Aorta (tissue), 5 donors: Measurements from ENCODE around the gene NTNG2. TPM values are rescaled to one million over a fixed set of nuclear protein-coding genes. Genes with fewer than 3 reads are reported as not detected.

Experiments
- ATAC-seq: fragments of 200-7000 bp; cut with Tn5 transposase; one replicate; pipeline ENCODE4 v1.9.1; 2022; ENCODE audit warnings: moderate library complexity; ENCODE audit not compliant: low FRiP score
- DNase-seq, 2 donors: peaks; one replicate each; pipeline ENCODE4 v3.0.0-alpha.2; 2020
- H3K27ac ChIP-seq, 2 donors: one replicate each; pipeline ENCODE4 v1.5.1; 2013; ENCODE audit warnings: low read length in 2 of 2, mild to moderate bottlenecking in 2 of 2, moderate library complexity in 2 of 2, control low read depth in 1 of 2, inconsistent platforms in 1 of 2, low read depth in 1 of 2
- H3K27me3 ChIP-seq, 2 donors: one replicate each; pipeline ENCODE4 v1.6.1; 2013; ENCODE audit warnings: control low read depth in 1 of 2, low read length in 1 of 2, mild to moderate bottlenecking in 1 of 2, moderate library complexity in 1 of 2; ENCODE audit not compliant: insufficient read depth in 2 of 2, control insufficient read depth in 1 of 2
- H3K36me3 ChIP-seq, 2 donors: one replicate each; pipeline ENCODE4 v1.6.1; 2013; ENCODE audit warnings: control low read depth in 1 of 2, low read length in 1 of 2, mild to moderate bottlenecking in 1 of 2; ENCODE audit not compliant: insufficient read depth in 2 of 2, control insufficient read depth in 1 of 2
- H3K4me1 ChIP-seq, 2 donors: one replicate each; pipeline ENCODE4 v1.6.1; 2013; ENCODE audit warnings: low read length in 2 of 2, control low read depth in 1 of 2, mild to moderate bottlenecking in 1 of 2, moderate library complexity in 1 of 2; ENCODE audit not compliant: insufficient read depth in 2 of 2, control insufficient read depth in 1 of 2
- H3K4me3 ChIP-seq, 2 donors: one replicate each; pipeline ENCODE4 v1.5.1; 2013; ENCODE audit warnings: low read length in 2 of 2, control low read depth in 1 of 2, mild to moderate bottlenecking in 1 of 2
- H3K9me3 ChIP-seq: one replicate; pipeline ENCODE4 v1.6.1; 2013; ENCODE audit warnings: mild to moderate bottlenecking, low read length; ENCODE audit not compliant: control insufficient read depth
- WGBS, 2 donors: extraction: QIAGEN DNeasy Blood & Tissue Kit; methylation state at CpG; one replicate each; pipeline ENCODE4 v1.1.7; 2013; 5-methylcytosine and 5-hydroxymethylcytosine counted together
- intact Hi-C, 2 donors: fragments of 100-400 bp; cut with DNase I; formaldehyde crosslinking; loops; one replicate each; pipeline versions ENCODE4 v1.14.2 to v1.15.0; 2022
- polyA plus RNA-seq, 2 donors: library from polyadenylated mRNA; stranded (reverse); fragments of 200-250 nt; gene quantifications; one replicate each; pipeline ENCODE4 v1.2.3, GENCODE V29; 2013
- total RNA-seq, 2 donors: library from RNA; stranded (reverse); fragmentation: NEBNext Ultra II Directional; extraction: Animal tissue kit (Norgen Biotek cat#: 25700); gene quantifications; one replicate each; pipeline ENCODE4 v1.2.1, GENCODE V29; 2021
- donor health status: healthy with polysubstance abuse.
- donor health status: Bipolar disorder and iron deficiency.
- donor health status: DM: no; HTN: no; CAD: no.
- donor health status: DM: no; HTN: no; CAD: no.
- donor health status: DM: yes; HTN: yes; CAD: no.

The NTNG2 gene
- total and polyA plus RNA-seq, 4 donors: 0.25 to 5.3 (median 1.1) TPM

DNA sequence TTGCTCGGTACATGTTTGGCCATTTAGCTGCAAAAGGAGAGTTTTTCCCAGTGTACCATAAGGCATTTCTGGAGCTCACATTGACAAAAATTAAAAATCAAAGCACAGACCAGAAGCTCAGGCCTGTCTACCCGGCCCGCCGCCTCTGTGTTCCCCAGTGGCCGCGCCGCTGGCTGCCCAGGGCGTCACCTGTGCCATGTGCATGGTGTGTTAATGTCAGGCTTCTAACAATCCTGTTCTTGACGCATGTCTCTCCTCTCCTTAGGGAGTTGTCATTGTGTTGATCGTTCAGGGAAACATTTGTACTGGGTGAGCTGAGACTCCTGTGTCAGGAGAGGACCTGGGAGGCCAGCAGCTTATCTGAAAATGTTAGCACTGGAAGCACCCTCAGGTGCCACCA lies 9.6 kb upstream of the NTNG2 start:
- no peak overlapping the region for H3K27ac ChIP-seq
- no peak overlapping the region for H3K4me3 ChIP-seq
- intact Hi-C loops: no loop called here
- H3K9me3 ChIP-seq: no peaks in the 10 kb centered on the region
- ATAC-seq: peak; percentile 30
- WGBS, 2 donors: 86% methylated on average over 10 of the region's 10 CpGs
- no peaks in the 10 kb centered on the region for H3K36me3 ChIP-seq
- no peak for DNase-seq
- H3K27me3 ChIP-seq: peaks cover 0 to 1% of the 10 kb centered on the region in 2 donors
- no peaks in the 10 kb centered on the region for H3K4me1 ChIP-seq

DNA sequence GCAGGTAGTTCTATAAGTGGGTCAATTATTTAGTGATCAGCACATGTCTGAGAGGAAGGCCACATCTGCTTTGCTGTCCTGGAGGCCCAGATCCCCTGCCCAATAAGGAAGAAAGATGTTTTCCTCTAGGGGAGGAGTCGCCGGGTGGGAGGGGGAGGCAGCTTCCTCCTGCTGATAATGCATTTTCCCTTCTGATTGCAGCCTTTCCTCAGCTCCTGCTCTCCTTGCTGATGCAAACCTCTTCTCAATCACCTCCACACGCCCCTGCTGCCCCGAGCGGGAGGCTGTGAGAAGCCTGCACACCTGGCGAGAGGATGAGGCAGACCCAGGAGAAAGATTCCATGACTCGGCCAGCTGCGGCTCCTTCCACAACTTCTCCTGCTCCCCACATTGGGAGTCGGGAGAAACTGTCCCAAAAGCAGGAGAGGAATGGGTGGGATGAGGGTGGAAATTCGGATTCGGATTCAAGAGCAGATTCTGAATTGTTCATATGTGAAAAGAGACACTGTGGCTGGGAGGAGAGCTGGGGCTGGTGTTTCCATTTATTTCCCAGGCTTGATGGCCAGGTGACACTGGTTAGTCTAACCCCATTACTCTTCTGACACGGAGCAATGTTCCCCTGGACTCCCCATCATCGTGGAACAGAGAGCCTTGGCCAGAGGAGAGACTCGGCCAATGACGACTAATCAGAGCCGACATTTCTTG lies 6.8 kb upstream of the NTNG2 start:
- no peaks in the 10 kb centered on the region for H3K27me3 ChIP-seq
- H3K4me3 ChIP-seq: no peak overlapping the region
- no peaks in the 10 kb centered on the region for H3K36me3 ChIP-seq
- DNase-seq (no peak), ATAC-seq (no peak)
- H3K9me3 ChIP-seq: no peaks in the 10 kb centered on the region
- H3K4me1 ChIP-seq: no peaks in the 10 kb centered on the region
- 58 to 64% methylated on average over 16 of the region's 16 CpGs for WGBS, 2 donors
- H3K27ac ChIP-seq: no peak overlapping the region
- intact Hi-C loops: no loop called here

DNA sequence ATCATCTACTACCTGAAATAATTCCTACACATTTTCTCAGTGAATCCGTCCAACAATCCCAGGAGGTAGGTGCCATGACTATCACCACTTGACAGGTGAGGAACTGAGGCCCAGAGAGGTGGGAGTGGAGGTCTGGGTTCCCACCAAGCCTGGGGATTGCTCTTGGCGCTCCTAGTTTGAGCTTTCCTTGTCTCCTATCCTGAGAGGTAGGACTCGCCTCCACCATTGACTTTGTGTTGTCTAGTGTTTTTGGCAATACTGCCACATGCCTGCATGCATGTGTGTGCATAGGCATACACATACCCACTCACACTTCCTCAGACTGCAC lies 6.3 kb upstream of the NTNG2 start:
- 84 to 86% methylated on average over 3 of the region's 3 CpGs for WGBS, 2 donors
- intact Hi-C loops: no loop called here
- Histone ChIP-seq H3K4me3 (no peak overlapping the region), H3K27ac (no peak overlapping the region), H3K4me1 (no peaks in the 10 kb centered on the region), H3K36me3 (no peaks in the 10 kb centered on the region), H3K9me3 (no peaks in the 10 kb centered on the region), H3K27me3 (no peaks in the 10 kb centered on the region)
- DNase-seq: no peak
- no peak for ATAC-seq

DNA sequence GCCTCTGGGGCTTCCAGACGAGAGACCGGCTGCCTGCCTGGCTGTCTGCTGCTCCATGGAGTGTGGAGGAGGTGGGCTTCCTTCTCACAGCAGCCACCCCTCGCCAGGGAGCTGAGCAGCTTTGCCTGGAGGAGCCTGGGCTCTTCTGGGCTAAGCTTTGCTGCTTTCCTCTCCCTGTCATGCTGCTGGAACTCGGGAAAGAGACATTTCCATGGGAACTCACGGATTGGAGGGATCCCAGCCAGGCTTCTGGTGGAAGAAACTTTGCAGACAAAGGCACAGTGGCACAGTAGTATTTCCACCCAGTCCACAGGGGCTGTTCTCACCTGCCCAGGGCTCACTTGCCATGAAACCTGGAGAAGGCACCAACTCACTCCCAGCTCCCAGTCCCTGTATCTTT lies 5.6 kb upstream of the NTNG2 start:
- no peaks in the 10 kb centered on the region for H3K27me3 ChIP-seq
- intact Hi-C loops: no loop called here
- no peaks in the 10 kb centered on the region for H3K9me3 ChIP-seq
- no peaks in the 10 kb centered on the region for H3K36me3 ChIP-seq
- H3K4me3 ChIP-seq: no peak overlapping the region
- no peak for DNase-seq
- H3K4me1 ChIP-seq: no peaks in the 10 kb centered on the region
- no peak overlapping the region for H3K27ac ChIP-seq
- WGBS, 2 donors: 0 to 8% methylated on average over 5 of the region's 5 CpGs
- ATAC-seq: no peak

DNA sequence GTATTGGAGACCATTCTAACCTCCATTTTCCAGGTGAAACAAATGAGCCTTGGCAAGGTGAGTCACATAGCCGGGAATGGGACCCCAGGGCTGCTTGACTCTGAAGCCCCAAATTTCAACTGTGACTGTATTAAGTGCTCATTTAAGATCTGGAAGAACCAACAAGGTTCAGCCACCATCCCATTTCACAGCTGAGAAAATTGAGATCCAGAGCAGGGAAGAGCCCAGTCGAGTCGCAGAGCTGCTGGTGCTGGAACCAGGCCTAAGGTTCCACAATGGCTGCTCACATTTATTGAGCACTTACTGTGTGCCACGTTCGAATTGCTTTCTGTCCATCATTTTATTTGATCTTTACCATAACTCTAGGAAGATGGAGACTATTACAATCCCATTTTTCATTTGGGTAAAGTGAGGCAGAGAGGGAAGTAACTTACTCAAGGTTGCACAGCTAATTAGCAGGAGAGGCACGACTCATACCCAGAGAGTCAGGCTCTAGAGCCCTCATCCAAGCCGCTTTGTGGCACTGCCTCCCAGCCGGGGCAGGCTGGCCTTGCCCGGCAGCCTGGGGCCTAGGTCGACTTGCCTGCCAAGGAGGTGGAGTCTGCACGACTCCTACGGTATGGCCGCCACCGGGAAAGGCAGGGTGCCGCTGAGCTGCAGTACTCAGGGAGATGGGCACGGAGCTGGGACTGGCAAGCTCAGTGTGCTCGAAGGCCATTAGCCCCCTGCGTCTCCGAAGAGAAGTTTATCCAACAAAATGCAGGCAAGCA lies 4.3 kb upstream of the NTNG2 start:
- Histone ChIP-seq H3K9me3 (no peaks in the 10 kb centered on the region), H3K36me3 (no peaks in the 10 kb centered on the region), H3K27ac (no peak overlapping the region), H3K4me1 (no peaks in the 10 kb centered on the region), H3K27me3 (no peaks in the 10 kb centered on the region), H3K4me3 (no peak overlapping the region)
- ATAC-seq: no peak
- 66 to 69% methylated on average over 19 of the region's 19 CpGs for WGBS, 2 donors
- intact Hi-C loops: no loop called here
- no peak for DNase-seq

DNA sequence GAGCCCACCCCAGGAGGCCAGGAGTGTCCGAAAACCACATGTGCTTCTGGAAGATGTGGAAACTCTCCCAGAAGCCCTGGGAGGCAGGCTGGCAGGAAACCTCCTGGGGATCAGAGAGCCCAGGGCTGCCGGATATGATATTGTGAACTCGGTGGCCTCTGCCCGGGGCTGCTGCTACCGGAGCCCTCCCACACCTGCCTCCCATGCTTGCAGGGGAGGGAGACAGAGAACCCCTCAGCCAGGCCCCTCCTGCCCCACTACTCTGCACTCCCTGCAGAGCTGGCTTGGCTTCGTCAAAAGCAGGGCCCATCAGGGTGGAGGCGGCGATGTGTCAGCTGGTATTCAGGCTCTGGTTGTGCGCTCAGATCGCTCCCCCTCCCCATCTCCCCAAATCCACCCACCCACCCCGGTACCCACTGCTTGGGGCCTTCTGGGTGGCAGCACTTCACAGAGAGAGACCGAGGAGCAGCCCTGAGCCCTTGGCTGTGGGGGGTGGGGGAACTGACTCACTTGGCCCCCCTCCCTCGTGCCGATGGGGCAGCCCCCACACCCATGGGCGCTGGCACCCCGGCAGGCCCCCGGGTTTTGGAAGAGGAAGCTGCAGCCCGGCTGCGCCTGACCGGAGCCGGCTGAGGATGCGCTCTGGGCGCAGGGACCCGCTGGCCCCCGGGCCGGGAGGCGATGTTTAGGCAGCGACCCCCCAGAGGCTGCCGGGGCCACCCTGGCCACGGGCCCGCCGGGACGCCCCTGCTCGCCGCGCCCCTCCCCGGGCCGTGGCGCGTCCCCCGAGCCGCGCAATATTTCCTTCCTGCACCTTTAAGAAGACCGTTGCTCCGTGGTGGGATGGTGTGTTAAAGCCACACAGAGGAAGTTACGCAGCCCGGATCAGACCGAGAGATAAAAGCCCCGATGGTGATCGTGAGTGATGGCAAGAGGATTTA lies 786 bp upstream of the NTNG2 start:
- H3K9me3 ChIP-seq: no peaks in the 10 kb centered on the region
- WGBS, 2 donors: 4% methylated on average over 42 to 50 of the region's 50 CpGs
- no peak overlapping the region for H3K27ac ChIP-seq
- ATAC-seq: no peak
- DNase-seq: no peak
- H3K4me3 ChIP-seq: peak overlapping the region; percentile 81
- intact Hi-C loops: loop anchor here in 1 of 2 donors (5.0 kb wide), 2 partner anchors 76 to 394 kb away; no protein-coding TSS in a partner anchor
- H3K36me3 ChIP-seq: no peaks in the 10 kb centered on the region
- no peaks in the 10 kb centered on the region for H3K27me3 ChIP-seq
- no peaks in the 10 kb centered on the region for H3K4me1 ChIP-seq

DNA sequence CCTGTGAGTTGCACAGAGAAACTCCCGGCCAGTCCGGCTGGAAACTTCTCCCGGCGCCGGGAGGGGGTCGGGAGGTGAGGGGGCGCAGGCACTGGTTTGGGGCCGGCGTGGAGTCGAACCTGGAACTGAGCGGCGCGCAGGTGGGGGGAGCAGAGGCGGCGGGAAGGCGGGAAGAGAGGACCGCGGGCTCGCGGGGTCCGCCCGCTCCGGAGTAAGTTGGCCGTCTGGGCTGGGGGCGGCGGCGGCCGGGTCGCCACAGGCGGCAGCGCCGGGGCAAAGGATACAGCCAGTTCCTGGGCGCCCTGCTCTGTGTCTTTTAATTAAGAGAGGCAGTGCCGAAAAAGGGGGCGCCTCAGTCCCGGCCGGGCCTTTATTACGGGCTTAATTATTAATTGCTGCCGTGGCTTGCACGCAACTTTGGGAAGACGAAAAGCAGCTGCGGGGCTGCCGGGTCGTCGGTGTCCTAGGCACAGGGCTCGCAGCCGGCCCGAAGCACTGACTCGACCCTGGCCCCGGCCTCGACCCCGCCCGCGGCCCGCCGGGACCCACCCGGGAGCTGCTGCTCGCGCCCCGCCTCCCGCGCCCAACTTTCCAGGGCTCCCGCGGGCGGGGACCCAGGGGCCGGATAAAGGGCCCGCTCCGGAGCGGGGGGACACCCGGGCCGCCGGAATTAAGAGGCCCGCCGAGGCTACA lies 1.1 kb downstream of the NTNG2 start:
- DNase-seq (no peak), ATAC-seq (no peak)
- intact Hi-C loops: loop anchor here in 1 of 2 donors (5.0 kb wide), 2 partner anchors 74 to 396 kb away; no protein-coding TSS in a partner anchor
- Histone ChIP-seq H3K27me3 (no peaks in the 10 kb centered on the region), H3K27ac (no peak overlapping the region), H3K4me3 (peak overlapping the region in 1 of 2 donors; percentile 81), H3K4me1 (no peaks in the 10 kb centered on the region), H3K36me3 (no peaks in the 10 kb centered on the region), H3K9me3 (no peaks in the 10 kb centered on the region)
- 1% methylated on average over 67 to 74 of the region's 74 CpGs for WGBS, 2 donors

DNA sequence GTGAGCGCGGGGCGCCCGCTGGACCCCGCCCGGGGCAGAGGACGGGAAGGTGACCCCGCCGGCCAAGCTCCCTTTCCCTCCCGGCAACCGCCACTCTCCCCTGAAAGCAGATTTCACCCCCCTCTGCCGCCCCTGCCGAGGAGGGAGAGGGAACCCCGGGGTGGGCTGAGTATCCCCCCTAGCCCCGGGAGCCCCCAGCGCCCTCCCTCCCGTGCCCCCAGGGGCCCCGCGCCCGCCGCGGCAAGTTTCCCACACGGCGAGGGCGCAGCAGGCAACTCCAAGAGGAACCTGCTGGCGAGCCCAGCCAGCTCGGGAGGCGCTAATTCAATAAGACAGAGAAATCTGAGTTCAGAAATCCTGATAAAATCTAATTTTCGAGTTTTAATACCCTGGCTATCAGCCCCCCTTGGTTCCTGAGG lies 1.6 kb downstream of the NTNG2 start:
- no peak for DNase-seq
- no peaks in the 10 kb centered on the region for H3K27me3 ChIP-seq
- no peaks in the 10 kb centered on the region for H3K9me3 ChIP-seq
- H3K4me1 ChIP-seq: no peaks in the 10 kb centered on the region
- WGBS, 2 donors: 0 to 2% methylated on average over 22 to 29 of the region's 29 CpGs
- no peak for ATAC-seq
- intact Hi-C loops: loop anchor here in 1 of 2 donors (5.0 kb wide), 2 partner anchors 74 to 396 kb away; no protein-coding TSS in a partner anchor
- no peaks in the 10 kb centered on the region for H3K36me3 ChIP-seq
- no peak overlapping the region for H3K27ac ChIP-seq
- peak overlapping the region; percentile 7 to 81 for H3K4me3 ChIP-seq
